BJ (cell line): Measurements from ENCODE around the gene NRBP1. TPM values are rescaled to one million over a fixed set of nuclear protein-coding genes. Genes with fewer than 3 reads are reported as not detected.

Experiments
- CTCF ChIA-PET: fragments of 350-600 bp; formaldehyde crosslinking; extraction: SDS; loops from one replicate; lab custom pipeline; 2021; ENCODE audit warnings: antibody characterized with exemption, inconsistent platforms; lab: Yijun Ruan, JAX
- POLR2A ChIA-PET: fragments of 300-600 bp; sonication (Branson Sonifier 250); formaldehyde crosslinking; extraction: SDS; loops from one replicate; lab custom pipeline; 2021; ENCODE audit warnings: antibody characterized with exemption; lab: Charles Lee
- DNase-seq: peaks from one replicate; pipeline ENCODE4 v3.0.0-alpha.2; 2011; ENCODE audit warnings: low read depth
- H3K27me3 ChIP-seq: 2 replicates; pipeline ENCODE4 v1.6.0; 2011; ENCODE audit warnings: low read length; ENCODE audit not compliant: control insufficient read depth, insufficient read depth
- H3K36me3 ChIP-seq: 2 replicates; pipeline ENCODE4 v1.5.1; 2011; ENCODE audit warnings: low read length; ENCODE audit not compliant: control insufficient read depth, insufficient read depth
- H3K4me3 ChIP-seq: 2 replicates; pipeline ENCODE4 v1.5.1; 2011; ENCODE audit warnings: low read depth, mild to moderate bottlenecking, control low read depth, low read length
- polyA plus RNA-seq: library from polyadenylated mRNA; depleted of rRNA; stranded (reverse); fragments of >200 nt; gene quantifications from 2 replicates; pipeline ENCODE4 v1.2.3, GENCODE V29; 2011
- TF ChIP-seq, protein P1 (sequence below): IDR thresholded peaks from 2 replicates; pipeline ENCODE4 v1.5.1; 2011; ENCODE audit warnings: low read depth, mild to moderate bottlenecking, control low read depth, inconsistent platforms, low read length, moderate library complexity; ENCODE audit not compliant: insufficient read depth

The NRBP1 gene
- polyA plus RNA-seq, 1 experiment = 270 TPM

DNA sequence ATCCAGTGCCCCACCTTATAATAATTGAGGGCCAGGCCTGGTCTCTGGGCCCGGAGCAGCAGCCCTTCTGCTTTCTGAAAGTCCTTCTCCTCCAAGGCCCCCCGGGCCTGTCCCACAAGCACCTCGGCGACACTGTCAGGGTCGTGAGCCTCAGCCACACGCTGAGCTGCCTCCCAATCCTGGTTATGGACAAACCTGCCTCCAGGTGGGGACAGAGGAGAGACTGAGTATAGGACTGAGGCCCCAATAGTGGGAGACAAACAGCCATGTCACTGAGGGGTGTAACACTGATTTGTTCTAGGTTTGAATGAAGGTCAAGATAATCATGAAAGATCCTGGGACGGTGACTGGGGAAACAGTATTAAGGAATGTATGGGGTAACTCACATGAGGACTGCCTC lies 25.5 kb downstream of the NRBP1 start:
- Histone ChIP-seq H3K27me3 (no peaks in the 10 kb centered on the region), H3K4me3 (no peak overlapping the region), H3K36me3 (peaks cover 25% of the 10 kb centered on the region)
- ChIA-PET CTCF (no interaction called here), POLR2A (no interaction called here)
- TF ChIP-seq, protein P1, sequence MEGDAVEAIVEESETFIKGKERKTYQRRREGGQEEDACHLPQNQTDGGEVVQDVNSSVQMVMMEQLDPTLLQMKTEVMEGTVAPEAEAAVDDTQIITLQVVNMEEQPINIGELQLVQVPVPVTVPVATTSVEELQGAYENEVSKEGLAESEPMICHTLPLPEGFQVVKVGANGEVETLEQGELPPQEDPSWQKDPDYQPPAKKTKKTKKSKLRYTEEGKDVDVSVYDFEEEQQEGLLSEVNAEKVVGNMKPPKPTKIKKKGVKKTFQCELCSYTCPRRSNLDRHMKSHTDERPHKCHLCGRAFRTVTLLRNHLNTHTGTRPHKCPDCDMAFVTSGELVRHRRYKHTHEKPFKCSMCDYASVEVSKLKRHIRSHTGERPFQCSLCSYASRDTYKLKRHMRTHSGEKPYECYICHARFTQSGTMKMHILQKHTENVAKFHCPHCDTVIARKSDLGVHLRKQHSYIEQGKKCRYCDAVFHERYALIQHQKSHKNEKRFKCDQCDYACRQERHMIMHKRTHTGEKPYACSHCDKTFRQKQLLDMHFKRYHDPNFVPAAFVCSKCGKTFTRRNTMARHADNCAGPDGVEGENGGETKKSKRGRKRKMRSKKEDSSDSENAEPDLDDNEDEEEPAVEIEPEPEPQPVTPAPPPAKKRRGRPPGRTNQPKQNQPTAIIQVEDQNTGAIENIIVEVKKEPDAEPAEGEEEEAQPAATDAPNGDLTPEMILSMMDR = no peak
- DNase-seq = no peak

DNA sequence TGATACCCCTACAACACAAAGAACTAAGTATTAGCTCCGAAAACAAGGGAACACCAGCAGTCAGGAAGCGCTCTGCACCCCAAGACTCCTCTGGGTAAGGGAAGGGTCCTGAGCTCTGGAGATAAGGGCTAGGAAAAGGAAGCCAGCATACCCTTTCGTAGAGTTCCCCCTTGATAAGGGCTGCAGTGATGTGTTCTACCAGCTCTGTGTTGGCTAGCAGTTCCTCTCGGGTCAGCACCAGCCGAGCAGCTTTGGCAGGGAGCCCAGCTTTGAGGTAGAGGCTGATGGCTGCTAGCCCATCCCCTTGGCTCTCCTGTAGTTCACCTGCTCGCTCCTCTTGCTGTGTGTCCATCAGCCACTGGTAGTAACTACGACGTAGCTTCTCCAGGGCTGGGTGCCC lies 32.7 kb downstream of the NRBP1 start:
- H3K36me3 ChIP-seq = peaks cover 14% of the 10 kb centered on the region
- no peak for DNase-seq
- no peak overlapping the region for H3K4me3 ChIP-seq
- H3K27me3 ChIP-seq = no peaks in the 10 kb centered on the region
- ChIA-PET CTCF (no interaction called here), POLR2A (no interaction called here)
- TF ChIP-seq, protein P1 = no peak

- H3K36me3 ChIP-seq = peaks cover 2% of the 10 kb centered on the region
- no peaks in the 10 kb centered on the region for H3K27me3 ChIP-seq
- TF ChIP-seq, protein P1 = no peak
- POLR2A ChIA-PET = no interaction called here
- CTCF ChIA-PET = no interaction called here
- no peak for DNase-seq
- H3K4me3 ChIP-seq = no peak overlapping the region
Measured at GRCh38 chr2:27464443-27464842, 36.0 kb downstream of the NRBP1 start.

DNA sequence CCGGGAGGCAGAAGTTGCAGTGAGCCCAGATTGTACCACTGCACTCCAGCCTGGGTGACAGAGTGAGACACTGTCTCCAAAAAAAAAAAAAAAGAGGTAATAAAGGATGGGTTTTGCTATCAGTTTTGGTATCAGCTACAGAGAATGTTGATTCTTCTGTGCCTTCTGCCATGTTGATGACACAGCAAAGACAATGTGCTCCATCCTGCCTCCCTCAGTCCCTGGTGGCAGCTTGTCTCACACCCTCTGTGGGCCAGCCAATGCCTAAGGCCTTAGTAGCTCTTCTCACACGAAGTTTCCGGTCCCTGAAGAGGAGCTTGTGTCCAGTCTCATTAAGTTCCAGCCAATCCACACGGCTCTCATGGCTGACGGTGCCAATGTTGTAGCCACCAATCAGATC lies 43.5 kb downstream of the NRBP1 start:
- ChIA-PET CTCF (interaction anchor here (0.8 kb wide), 1 partner anchor 169 kb away, joined by 3 read pairs; no protein-coding TSS in a partner anchor), POLR2A (no interaction called here)
- DNase-seq = no peak
- TF ChIP-seq, protein P1 = no peak
- Histone ChIP-seq H3K4me3 (no peak overlapping the region), H3K27me3 (no peaks in the 10 kb centered on the region), H3K36me3 (peaks cover 10% of the 10 kb centered on the region)

- ChIA-PET POLR2A (no interaction called here), CTCF (no interaction called here)
Measured at GRCh38 chr2:27485496-27485895, 57.1 kb downstream of the NRBP1 start.

More at GRCh38 chr2:27485496-27485895, 57.1 kb downstream of the NRBP1 start:
- DNase-seq = no peak
- TF ChIP-seq, protein P1 = no peak
- Histone ChIP-seq H3K36me3 (peaks cover 1% of the 10 kb centered on the region), H3K27me3 (no peaks in the 10 kb centered on the region), H3K4me3 (no peak overlapping the region)
